GM19023 (cell line): ENCODE data around the gene GUSB.

Experiments
- ATAC-seq: cut with Tn5 transposase; IDR thresholded peaks from one replicate; pipeline ENCODE4 v1.9.1; 2021; ENCODE audit warnings: mild to moderate bottlenecking, moderate library complexity; ENCODE audit not compliant: unreplicated experiment

The GUSB gene

GRCh38 chr7:65931685-65932084 is 50.3 kb downstream of the GUSB start:
- ATAC-seq: no peak

- ATAC-seq: no peak
Measured at GRCh38 chr7:65927489-65928448, 54.2 kb downstream of the GUSB start.

GRCh38 chr7:65926588-65926987 is 55.4 kb downstream of the GUSB start:
- no peak for ATAC-seq

GRCh38 chr7:65925040-65925439 is 57.0 kb downstream of the GUSB start:
- no peak for ATAC-seq

GRCh38 chr7:65924193-65924592 is 57.8 kb downstream of the GUSB start:
- no peak for ATAC-seq

- ATAC-seq: no peak
Measured at GRCh38 chr7:65923316-65923715, 58.7 kb downstream of the GUSB start.

- no peak for ATAC-seq
Measured at GRCh38 chr7:65915921-65916657, 65.9 kb downstream of the GUSB start.

GRCh38 chr7:65912237-65912636 is 69.8 kb downstream of the GUSB start:
- no peak for ATAC-seq
